HG03342 (cell line): ENCODE data around the gene ZNF594.
A peak's percentile ranks its signal among the peaks of the same experiment; 100 is the strongest.
"Not testable (repeated sequence)": the region's sequence is repeated elsewhere in the genome, so short reads cannot be mapped to it uniquely, and the experiment has no call there.

Experiments
- ATAC-seq: cut with Tn5 transposase; IDR thresholded peaks from one replicate; pipeline ENCODE4 v1.9.1; 2021; ENCODE audit warnings: mild to moderate bottlenecking, moderate library complexity; ENCODE audit not compliant: unreplicated experiment

The ZNF594 gene

DNA sequence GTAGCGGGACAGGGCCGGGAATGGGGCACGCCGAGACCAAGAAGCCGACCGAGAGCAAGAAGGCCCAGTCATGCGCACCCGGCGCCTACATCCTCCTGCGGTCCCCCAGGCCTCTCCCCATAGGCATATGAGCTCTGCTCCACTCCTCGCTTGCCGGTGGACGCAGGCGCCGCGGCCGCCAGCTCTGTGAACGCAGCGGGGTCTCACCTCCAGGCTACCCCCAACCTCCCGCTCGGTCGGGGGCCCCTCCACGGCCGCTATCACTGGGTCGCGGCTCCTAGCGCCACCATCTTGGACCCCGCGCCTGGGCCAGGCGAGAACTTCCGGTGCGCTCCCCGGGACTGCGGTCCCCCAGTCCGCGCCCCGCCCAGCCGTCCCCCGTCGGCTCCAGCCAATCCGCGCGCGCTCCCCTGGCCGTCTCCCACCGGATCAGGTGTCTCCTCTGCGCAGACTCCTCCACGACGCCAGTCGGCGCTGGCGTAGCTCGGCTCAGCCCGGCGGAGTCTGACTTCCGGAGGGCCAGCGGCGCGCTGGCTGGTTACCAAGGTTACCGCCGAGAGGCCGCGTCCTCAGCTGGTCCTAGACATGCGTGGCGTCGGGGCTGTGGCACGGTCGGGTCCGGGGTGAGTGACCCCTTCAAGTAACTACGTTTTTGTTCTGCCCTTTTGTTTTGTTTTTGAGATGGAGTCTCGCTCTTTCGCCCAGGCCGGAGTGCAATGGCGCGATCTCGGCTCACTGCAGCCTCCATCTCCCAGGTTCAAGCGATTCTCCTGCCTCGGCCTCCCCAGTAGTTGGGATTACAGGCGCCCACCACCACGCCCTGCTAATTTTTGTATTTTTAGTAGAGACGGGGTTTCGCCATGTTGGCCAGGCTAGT, at the start of gene ZNF594:
TSS of gene ZNF594 (minus strand) at position 328 of the 877 bp plus-strand sequence. CDS start 7,612 bp downstream, outside the sequence.
- peak; percentile 95 for ATAC-seq

DNA sequence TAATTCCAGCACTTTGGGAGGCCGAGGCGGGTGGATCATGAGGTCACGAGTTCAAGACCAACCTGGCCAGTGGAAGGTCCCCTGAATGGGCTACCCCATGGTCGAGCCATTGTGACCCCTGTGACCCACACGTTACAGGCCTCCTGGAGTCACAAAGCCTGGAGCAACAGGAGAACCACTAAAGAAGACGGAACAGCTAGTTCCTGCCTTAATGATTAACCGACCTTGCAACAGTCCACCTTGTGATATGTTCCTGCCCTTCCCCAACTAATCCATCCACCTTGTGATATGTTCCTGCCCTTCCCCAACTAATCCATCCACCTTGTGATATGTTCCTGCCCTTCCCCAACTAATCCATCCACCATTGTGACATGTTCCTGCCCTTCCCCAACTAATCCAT, 48.1 kb upstream of the ZNF594 start:
- not testable (repeated sequence) for ATAC-seq

DNA sequence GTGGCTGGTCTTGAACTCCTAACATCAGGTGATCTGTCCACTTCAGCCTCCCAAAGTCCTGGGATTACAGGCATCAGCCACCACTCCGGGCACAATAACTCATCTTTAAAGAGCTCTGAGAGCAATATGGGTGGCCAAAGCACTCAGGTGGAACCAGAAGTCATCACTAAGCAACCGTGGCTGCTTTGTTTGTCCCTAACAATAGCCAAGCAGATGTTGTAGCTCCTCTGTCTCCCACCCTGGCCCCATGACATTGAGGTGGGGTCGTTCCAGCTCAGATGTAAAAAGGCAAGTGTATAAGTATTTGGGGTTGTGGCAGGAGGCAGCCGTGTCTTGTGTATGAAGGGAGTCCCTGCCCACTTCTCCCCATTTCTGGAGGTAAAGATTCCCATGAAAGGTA, 46.7 kb upstream of the ZNF594 start:
- no peak for ATAC-seq

DNA sequence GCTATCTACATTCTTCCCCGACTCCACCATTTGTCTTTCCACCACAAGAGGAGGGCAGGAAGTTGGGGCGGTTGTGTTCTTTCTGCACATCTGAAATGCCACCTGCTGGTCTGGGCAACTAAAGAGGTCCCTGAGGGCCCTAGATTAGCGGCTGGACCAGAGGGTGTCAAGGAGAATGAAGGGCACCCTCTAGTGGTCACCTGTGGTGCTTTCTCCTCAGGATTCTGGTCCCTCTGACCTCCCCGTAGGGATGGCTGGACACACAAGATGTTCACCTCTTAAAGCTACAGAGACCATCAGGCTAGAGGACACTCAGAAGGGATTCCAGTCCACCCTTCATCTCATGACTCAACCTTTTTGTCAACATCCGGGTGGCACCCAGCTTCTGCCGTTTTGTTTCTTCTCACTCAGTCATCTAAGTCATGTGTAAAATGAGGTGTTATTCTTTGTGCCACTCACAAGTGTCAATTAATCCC, 45.9 kb upstream of the ZNF594 start:
- ATAC-seq = no peak

DNA sequence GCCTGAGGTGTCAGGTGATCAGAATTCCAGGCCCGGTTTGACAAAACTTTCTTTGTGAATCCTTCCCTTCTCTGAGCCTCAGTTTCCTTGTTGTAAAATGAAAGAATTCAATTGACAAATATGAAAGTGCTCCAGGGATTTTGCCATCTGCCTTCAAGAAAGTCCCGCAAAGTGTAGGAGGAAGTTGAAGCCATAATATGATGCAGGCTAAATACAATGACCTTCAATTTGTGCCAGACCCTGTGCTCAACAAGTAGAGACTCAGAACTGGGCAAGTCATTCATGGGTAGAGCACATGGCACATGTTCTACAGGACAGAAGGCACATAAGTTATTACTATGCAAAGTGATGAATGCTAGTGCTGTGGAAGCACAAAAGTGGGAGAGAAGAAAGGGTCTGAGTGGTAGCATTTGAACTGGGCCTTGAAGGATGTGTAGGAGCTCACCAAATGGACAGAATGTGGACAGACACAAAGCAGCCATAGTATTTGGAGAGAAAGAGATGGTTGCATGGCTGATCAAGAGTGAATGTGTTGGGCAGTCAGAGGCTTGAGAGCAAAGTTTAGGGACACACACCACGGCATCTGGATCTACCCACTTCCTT, 45.4 kb upstream of the ZNF594 start:
- ATAC-seq = no peak

DNA sequence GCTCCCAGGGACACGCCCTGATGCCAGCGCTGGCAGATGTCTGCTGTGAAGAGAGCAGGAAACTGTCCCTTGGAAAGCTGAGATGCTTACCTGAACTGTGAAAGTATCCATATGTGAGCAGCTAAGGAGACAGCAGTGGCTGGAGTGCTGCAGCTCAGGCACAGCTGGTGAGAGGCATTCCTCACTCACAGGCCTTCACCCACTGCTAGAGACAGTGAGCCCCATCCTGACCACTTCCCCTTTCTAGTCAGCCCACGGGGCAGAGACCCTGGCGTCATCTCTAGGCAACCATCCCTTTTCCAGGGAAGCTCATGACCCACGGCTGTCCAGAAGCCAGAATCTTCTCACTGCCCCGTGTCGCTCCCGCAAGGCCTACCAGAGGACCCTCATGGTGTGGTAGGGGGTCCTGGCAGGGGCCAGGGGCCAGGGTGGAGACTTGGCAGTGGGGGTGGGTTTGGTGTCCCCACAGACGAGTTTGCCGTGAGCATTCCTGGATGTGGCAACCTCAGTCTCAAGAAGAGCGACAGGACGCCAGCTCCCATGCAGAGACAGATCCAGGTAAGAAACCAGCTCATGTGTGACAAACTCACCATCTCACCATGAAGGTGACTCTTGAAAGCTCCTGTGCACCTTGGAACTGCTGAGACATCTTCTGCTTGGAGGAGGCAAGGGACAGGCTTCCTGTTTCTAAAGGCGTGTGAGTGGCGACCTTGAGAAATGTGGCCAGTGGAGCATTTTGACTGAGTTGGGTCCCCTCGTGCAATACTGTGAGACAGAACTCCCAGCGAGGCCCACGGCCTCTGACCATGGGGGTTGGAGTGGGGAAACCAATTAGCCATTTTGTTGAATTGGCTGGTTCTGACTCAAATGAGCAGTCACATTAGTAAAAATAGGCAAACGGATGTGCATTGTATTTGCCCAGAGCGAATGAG, 43.2 kb upstream of the ZNF594 start, which contains the start of gene SCIMP:
TSS of gene SCIMP (minus strand) at position 216 of the 932 bp plus-strand sequence. CDS start at position 111, 105 bp downstream.
- peak; percentile 50 for ATAC-seq

DNA sequence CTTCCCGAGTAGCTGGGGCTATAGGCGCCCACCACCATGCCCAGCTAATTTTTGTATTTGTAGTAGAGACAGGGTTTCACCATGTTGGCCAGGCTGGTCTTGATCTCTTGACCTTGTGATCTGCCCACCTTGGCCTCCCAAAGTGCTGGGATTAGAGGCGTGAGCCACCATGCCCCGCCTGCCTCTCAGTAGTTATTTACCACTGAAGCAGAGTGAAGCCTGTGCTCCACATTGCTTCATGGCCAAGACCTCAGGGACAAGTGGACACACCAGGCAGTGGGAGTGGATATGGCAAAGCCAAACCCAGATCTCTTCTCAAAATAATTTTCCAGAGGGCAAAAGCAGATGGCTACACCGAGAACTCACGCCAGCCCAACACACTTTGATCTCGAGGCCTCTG, 41.8 kb upstream of the ZNF594 start:
- not testable (repeated sequence) for ATAC-seq

DNA sequence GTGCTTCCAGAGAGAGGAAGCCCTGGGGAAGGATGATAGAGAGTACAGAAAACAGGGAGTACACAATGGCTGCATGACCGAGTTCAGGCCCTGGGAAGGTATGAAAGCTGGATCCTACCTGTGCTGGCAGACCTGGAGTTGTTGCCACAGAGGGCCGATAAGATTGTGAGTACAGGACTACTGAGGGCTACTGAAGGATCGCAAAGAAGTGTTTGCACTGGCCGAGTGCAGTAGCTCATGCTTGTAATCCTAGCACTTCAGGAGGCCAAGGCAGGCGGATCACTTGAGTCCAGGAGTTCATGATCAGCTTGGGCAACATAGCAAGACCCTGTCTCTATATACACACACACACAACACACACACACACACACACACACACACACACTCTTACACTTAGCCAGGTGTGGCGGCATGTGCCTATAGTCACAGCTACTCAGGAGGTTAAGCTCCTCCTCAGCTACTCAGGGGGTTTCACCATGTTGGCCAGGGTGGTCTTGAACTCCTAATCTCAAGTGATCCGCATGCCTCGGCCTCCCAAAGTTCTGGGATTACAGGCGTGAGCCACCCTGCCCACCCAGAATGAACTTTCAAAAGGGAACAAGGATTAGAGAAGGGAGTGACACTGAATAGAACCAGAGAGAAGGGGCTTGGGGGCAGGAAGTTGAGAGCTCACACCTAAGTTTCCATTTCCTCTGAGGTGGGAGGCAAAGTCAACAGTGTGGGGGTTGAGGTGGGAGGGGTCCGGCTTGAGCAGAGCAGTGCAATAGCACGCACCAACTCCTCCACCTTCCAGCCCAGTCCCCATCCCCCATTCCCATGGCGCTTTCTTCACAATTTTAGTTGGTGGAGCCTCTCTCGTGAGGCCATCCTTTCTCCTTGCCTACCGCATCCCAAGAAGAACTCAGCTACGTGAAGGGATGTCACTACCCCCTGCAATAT, 35.5 kb upstream of the ZNF594 start:
- ATAC-seq = peak; percentile 38

DNA sequence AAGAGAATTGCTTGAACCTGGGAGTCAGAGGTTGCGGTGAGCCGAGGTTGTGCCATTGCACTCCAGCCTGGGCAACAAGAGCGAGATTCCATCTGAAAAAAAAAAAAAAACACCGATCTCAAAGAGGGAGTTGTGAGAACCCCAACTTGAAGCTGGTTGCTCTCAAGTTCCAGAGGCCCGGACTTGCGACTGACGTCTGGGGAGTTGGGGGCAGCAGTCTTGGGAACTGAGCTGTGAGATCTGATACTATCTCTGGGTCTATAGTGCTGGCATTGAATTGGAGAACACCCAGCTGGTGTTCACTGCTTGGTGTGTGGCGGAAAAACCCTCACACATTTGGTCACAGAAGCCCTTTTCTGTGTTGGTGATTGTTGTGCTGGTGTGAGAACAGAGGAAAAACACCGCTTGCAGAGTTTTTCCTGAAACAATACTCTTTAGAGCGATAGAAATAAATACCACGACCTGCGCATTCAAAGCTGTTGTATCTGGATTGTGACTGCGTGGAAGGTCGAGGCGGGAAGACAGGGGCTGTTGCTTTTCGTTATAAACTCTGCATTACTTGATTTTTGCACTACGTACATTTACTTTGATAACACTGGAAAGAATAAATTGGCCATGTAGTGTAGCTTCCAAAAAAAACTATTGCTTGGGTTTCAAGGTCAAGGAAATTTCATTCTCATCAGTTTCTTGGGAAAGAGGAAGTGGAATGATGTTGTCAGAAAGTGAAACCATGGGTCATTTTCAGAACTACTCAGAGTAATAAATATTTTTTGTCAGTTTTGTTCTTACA, 34.2 kb upstream of the ZNF594 start:
- no peak for ATAC-seq

DNA sequence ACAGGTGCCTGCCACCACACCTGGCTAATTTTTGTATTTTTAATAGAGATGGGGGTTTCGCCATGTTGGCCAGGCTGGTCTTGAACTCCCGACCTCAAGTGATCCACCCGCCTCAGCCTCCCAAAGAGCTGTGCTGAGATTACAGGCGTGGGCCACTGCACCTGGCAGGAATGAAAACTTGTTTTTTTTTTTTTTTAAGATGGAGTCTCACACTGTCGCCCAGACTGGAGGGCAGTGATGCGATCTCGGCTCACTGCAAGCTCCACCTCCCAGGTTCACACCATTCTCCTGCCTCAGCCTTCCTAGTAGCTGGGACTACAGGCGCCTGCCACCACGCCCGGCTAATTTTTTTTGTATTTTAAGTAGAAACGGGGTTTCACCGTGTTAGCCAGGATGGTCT, 30.2 kb upstream of the ZNF594 start:
- ATAC-seq = not testable (repeated sequence)

DNA sequence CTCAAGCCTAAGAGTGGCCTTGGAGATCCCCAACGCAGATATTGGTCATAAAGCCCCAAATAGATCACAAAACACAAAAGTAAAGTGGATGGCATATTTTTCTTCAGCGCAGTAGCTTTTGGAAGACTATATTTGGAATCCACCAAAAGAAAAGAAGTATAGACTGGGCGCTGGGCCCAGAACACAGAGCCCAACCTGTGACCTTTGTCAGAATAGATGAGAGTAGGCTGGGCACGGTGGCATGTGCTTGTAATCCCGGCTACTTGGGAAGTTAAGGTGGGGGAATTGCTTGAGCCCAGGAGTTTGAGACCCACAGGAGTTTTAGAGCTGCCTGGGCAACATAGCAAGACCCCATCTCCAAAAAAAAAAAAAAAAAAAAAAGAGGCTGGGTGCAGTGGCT, 28.4 kb upstream of the ZNF594 start:
- no peak for ATAC-seq

DNA sequence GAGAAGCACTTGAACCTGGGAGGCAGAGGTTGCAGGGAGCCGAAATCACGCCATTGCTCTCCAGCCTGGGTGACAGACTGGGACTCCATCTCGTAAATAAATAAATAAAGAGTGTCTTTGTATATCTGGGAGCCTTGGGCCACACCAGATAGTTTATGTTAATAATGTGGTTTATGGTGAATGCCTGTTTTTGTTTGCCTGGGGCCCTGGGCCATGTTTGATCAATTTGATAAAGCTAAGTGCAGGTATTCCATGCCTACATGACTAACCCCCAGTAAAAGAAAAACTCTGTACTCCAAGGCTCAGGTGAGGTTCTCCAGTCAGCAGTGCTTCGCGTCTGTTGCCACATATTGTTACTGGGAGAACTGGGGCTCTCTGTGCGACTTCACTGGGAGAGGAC, 27.9 kb upstream of the ZNF594 start:
- no peak for ATAC-seq

DNA sequence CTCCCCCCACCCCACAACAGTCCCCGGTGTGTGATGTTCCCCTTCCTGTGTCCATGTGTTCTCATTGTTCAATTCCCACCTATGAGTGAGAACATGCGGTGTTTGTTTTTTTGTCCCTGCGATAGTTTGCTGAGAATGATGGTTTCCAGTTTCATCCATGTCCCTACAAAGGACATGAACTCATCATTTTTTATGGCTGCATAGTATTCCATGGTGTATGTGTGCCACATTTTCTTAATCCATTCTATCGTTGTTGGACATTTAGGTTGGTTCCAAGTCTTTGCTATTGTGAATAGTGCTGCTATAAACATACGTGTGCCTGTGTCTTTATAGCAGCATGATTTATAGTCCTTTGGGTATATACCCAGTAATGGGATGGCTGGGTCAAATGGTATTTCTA, 25.9 kb upstream of the ZNF594 start:
- not testable (repeated sequence) for ATAC-seq

DNA sequence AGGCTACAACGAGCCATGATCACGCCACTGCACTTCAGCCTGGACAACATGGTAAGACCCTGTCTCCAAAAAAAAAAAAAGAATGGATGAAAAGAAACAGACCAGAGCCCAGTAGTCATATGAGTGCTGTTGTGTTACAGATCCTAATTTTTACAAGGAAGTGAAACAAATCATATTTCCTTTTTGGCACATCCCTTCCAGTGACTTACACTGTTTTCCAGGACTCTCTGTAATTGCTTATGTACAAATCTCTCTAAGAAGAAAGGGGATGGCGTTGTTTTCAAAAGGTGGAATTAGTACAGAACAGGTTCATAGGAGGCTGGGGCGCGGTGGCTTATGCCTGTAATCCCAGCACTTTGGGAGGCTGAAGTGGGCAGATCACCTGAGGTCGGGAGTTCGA, 19.8 kb upstream of the ZNF594 start:
- no peak for ATAC-seq

DNA sequence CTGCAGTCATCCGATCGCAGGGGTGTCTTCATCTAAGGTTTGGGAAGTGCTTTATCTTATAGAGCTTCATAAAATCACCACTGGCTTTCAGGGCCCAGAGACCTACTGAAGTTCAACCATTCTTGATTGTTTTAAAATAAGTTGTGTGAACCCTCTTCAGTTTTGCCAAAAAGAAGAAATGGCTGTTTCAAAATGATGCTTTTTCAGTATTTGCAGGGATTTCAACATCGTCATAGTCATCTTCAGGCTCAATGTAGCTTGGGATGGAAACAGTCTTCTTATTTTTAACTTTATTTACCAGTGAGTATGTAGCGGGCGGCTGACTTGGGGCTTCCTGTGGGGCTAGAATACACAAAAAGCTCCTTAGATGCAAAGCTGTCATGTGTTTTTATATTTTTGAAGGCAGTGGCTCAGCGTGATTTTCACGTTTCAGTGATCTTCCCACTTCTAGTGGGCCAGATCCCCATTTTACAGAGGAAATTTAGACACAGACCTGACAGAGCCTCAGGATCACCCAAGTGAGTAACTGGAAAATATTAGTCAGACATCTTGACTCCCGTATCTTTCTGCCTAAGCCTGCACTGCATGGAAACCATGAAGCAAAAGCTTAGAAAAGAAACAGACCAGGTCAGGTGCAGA, 19.1 kb upstream of the ZNF594 start:
- ATAC-seq = no peak

DNA sequence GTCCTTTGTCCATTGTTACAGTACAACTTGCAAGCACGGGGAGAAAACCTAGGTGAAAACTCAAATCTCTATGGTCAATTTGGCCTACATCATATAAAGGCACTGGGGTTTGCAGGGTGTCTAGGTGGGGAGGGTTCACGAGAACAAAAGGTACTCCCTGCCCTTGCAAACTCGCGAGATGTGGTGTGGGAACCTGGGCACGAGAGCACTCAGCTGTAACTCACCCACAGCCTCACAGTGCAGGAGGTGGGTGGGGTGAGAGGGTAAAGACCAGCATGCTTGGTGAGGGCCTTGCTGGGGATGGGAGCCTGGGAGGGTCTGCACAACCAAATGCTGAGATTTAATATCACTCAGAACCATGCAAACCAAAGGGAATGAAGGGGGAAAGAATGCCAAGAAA, 18.4 kb upstream of the ZNF594 start:
- no peak for ATAC-seq

DNA sequence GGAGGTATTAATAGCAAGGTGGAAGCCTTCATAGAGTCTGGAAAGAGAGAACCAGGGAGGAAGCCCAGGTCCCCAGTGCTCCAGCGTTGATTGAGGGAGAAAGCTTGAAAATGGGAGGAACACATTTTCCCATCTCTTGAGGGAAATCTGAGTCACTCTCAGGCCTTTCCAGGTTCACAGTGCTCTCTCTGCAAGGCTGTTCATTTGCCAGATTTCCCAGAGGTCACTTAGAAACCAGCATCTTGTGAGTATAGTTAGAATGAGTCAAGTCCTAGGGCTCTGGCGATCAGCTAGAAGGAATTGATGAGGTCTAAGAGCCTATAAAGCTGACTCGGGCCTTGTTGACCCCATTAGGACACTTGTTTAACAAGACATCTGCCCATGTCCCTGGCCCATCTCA, 17.7 kb upstream of the ZNF594 start:
- no peak for ATAC-seq

DNA sequence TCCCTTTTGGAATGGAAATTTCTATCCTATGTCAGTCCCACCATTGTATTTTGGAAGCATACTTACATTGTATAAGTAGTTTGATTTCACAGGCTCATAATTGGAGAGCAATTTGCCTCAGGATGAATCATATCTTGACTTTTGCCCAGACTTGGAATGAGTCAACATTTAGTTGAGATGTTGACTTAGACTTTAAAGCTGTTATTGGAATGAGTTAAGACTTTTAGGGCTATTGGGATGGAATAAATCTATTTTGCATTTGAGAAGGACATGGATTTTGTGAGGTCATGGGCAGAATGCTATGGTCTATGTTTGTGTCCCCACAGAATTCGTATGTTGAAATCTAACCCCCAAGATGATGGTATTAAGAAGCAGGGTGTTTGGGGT, 12.2 kb upstream of the ZNF594 start:
- ATAC-seq = no peak
